Measurements from ENCODE around the gene LBX2. TPM values are rescaled to one million over a fixed set of nuclear protein-coding genes. Genes with fewer than 3 reads are reported as not detected.
A peak's percentile ranks its signal among the peaks of the same experiment; 100 is the strongest.

The LBX2 gene, protein sequence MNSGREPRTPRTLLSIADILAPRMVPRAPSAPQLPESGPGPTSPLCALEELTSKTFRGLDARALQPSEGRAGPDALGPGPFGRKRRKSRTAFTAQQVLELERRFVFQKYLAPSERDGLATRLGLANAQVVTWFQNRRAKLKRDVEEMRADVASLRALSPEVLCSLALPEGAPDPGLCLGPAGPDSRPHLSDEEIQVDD
- total RNA-seq = under 1 TPM in 1 of 4 donors, not detected in 3; 0.59 TPM

DNA sequence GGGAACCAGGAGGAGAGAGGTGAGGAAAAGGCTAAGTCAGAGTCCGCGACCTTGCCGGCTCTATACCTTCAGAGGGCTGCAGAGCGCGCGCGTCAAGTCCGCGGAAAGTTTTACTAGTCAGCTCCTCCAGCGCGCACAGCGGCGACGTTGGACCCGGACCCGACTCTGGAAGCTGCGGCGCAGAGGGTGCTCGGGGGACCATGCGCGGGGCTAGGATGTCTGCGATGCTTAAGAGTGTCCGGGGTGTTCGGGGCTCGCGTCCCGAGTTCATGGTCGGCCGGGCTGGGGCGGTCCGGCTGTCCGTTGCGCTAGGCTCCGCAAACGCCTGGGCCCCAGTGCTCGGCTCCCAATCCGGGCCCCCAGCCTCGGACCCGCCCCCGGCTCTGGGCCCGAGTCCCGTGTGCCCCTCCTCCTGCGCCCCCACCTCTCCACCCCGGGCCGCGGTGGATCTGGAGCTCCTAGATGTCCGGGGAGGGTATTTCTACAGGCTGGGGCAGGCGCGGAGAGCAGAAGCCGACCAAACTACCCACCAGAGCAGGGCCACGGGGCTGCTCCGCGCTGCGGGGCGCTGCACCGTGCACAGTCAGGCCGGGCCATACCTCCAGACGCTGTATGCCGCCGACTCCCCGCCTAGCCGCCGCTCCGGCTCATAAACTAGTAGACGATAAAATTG, at the start of gene LBX2:
LBX2 (minus strand) TSS at position 337 of the 673 bp plus-strand sequence; CDS start at position 271, 66 bp downstream.
- ATAC-seq (peak in 1 of 2 donors; percentile 10), DNase-seq (no peak)
- Histone ChIP-seq H3K4me3 (peak within 1 kb of the TSS; percentile 28 to 48 (median 44)), H3K36me3 (peaks cover 0 to 1% of the 10 kb centered on the region in 2 donors), H3K4me1 (peaks cover 22 to 36% of the 10 kb centered on the region in 2 donors), H3K9me3 (no peaks in the 10 kb centered on the region), H3K27ac (no peak within 1 kb of the TSS), H3K27me3 (peaks cover 42 to 70% (median 57%) of the 10 kb centered on the region in 3 donors)
- intact Hi-C loops (cut with DNase I; ENCODE audit: low total_unique reads) = no loop called here
- in situ Hi-C loops (cut with MboI; ENCODE audit: low sequenced_read_pairs in 4 of 4) = no loop called here
- TF ChIP-seq, protein P1, sequence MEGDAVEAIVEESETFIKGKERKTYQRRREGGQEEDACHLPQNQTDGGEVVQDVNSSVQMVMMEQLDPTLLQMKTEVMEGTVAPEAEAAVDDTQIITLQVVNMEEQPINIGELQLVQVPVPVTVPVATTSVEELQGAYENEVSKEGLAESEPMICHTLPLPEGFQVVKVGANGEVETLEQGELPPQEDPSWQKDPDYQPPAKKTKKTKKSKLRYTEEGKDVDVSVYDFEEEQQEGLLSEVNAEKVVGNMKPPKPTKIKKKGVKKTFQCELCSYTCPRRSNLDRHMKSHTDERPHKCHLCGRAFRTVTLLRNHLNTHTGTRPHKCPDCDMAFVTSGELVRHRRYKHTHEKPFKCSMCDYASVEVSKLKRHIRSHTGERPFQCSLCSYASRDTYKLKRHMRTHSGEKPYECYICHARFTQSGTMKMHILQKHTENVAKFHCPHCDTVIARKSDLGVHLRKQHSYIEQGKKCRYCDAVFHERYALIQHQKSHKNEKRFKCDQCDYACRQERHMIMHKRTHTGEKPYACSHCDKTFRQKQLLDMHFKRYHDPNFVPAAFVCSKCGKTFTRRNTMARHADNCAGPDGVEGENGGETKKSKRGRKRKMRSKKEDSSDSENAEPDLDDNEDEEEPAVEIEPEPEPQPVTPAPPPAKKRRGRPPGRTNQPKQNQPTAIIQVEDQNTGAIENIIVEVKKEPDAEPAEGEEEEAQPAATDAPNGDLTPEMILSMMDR (IDR thresholded peaks at IDR 0.05 in 4 of 5, conservative IDR thresholded peaks at IDR 0.05 in 1 of 5) = no peak
- TF ChIP-seq POLR2A (IDR thresholded peaks at IDR 0.05) = no peak

DNA sequence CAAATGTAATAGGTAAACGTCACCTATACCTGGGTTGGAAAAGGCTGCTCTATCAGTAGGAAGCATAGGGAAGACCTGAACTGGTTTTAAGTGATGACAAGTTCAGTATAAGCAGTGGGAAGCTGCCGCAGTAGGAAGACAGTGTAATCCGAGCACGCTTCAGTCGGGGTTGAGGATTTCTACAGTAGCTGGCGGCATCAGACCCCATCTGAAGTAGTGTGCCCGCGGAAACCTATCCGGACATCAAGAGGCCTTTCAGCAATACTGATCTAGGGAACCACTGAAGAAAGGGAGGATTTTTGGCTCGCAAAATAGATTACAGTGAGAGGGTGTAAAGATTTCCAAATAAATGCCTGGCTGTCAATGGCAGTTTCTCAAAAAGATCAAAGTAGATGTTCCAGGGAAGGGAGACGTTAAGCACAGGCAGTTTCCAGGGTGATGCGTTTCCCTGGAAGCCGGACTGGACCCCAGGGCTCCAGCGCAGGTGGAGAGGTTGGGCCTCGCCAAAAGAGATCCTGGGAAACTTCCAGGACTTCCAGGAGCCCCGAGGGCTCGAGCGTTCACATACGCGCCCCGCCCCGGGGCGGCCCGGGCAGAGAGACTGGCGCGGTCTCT, 49.0 kb upstream of the LBX2 start:
- TF ChIP-seq POLR2A (IDR thresholded peaks at IDR 0.05) = no peak
- TF ChIP-seq, protein P1 (IDR thresholded peaks at IDR 0.05 in 4 of 5, conservative IDR thresholded peaks at IDR 0.05 in 1 of 5) = no peak
- ATAC-seq (peak in 1 of 2 donors; percentile 22), DNase-seq (no peak)
- peak overlapping the region; percentile 55 to 70 (median 63) for H3K4me3 ChIP-seq
- no peaks in the 10 kb centered on the region for H3K9me3 ChIP-seq
- intact Hi-C loops (cut with DNase I; ENCODE audit: low total_unique reads) = no loop called here
- peaks cover 4 to 13% of the 10 kb centered on the region in 2 donors for H3K4me1 ChIP-seq
- H3K36me3 ChIP-seq = no peaks in the 10 kb centered on the region
- H3K27ac ChIP-seq = peak overlapping the region; percentile 32 to 65 (median 53)
- peaks cover 11 to 23% (median 22%) of the 10 kb centered on the region in 3 donors for H3K27me3 ChIP-seq
- in situ Hi-C loops (cut with MboI; ENCODE audit: low sequenced_read_pairs in 4 of 4) = loop anchor here in 1 of 4 donors (25.0 kb wide), 1 partner anchor 1311 kb away; the partner anchor contains the start of genes CCT7 and PRADC1

DNA sequence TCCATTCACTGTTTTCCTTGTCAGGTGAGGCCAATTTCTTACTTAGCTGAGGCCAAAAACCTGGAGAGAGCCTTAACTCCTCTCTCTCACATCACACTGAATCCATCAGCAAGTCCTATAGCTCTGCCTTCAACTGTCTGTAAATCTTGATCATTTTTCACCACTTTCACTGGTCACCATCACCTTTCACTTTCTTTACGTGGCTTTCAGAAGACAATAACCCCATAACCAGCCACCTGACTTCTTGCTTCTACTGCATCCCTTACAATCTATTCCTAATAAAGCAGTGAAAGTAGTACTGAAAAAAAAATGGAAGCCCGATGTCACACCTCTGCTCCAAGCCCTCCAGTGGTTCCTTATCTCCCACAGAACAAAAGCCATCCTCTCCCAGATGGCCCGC, 46.6 kb upstream of the LBX2 start:
- ATAC-seq (no peak), DNase-seq (no peak)
- Histone ChIP-seq H3K4me3 (no peak overlapping the region), H3K36me3 (no peaks in the 10 kb centered on the region), H3K9me3 (no peaks in the 10 kb centered on the region), H3K27me3 (peaks cover 8 to 15% (median 11%) of the 10 kb centered on the region in 3 donors), H3K27ac (no peak overlapping the region), H3K4me1 (peaks cover 5 to 13% of the 10 kb centered on the region in 2 donors)
- TF ChIP-seq POLR2A (IDR thresholded peaks at IDR 0.05) = no peak
- TF ChIP-seq, protein P1 (IDR thresholded peaks at IDR 0.05 in 4 of 5, conservative IDR thresholded peaks at IDR 0.05 in 1 of 5) = no peak
- in situ Hi-C loops (cut with MboI; ENCODE audit: low sequenced_read_pairs in 4 of 4) = loop anchor here in 1 of 4 donors (25.0 kb wide), 1 partner anchor 1309 kb away; the partner anchor contains the start of genes CCT7 and PRADC1
- intact Hi-C loops (cut with DNase I; ENCODE audit: low total_unique reads) = no loop called here

DNA sequence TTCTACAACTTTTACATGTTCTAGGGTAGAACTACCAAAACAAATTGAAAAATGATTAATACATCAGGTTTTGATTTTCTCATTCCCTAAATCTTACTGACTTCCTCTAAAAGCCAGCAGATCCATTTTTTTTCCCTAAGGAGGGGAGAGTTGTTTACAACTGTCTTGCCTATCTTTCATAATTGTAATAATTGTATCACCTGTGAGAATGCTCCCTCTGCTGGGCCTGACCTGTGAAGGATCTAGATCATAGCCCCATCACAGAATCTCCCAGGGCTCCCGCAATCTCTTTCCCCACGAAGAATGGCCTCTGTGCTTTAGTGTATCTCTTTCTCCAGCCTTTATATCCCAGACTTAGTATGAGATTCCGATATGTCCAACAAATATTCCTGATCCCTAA, 45.2 kb upstream of the LBX2 start:
- H3K27ac ChIP-seq = no peak overlapping the region
- DNase-seq (no peak), ATAC-seq (no peak)
- no peaks in the 10 kb centered on the region for H3K36me3 ChIP-seq
- no peak overlapping the region for H3K4me3 ChIP-seq
- intact Hi-C loops (cut with DNase I; ENCODE audit: low total_unique reads) = no loop called here
- peaks cover 5 to 7% (median 6%) of the 10 kb centered on the region in 3 donors for H3K27me3 ChIP-seq
- TF ChIP-seq, protein P1 (IDR thresholded peaks at IDR 0.05 in 4 of 5, conservative IDR thresholded peaks at IDR 0.05 in 1 of 5) = no peak
- no peak for TF ChIP-seq POLR2A (IDR thresholded peaks at IDR 0.05)
- peaks cover 10 to 11% of the 10 kb centered on the region in 2 donors for H3K4me1 ChIP-seq
- in situ Hi-C loops (cut with MboI; ENCODE audit: low sequenced_read_pairs in 4 of 4) = loop anchor here in 1 of 4 donors (25.0 kb wide), 1 partner anchor 1307 kb away; the partner anchor contains the start of genes CCT7 and PRADC1
- no peaks in the 10 kb centered on the region for H3K9me3 ChIP-seq
